ENCODE data around the gene TCOF1.

The TCOF1 gene

DNA sequence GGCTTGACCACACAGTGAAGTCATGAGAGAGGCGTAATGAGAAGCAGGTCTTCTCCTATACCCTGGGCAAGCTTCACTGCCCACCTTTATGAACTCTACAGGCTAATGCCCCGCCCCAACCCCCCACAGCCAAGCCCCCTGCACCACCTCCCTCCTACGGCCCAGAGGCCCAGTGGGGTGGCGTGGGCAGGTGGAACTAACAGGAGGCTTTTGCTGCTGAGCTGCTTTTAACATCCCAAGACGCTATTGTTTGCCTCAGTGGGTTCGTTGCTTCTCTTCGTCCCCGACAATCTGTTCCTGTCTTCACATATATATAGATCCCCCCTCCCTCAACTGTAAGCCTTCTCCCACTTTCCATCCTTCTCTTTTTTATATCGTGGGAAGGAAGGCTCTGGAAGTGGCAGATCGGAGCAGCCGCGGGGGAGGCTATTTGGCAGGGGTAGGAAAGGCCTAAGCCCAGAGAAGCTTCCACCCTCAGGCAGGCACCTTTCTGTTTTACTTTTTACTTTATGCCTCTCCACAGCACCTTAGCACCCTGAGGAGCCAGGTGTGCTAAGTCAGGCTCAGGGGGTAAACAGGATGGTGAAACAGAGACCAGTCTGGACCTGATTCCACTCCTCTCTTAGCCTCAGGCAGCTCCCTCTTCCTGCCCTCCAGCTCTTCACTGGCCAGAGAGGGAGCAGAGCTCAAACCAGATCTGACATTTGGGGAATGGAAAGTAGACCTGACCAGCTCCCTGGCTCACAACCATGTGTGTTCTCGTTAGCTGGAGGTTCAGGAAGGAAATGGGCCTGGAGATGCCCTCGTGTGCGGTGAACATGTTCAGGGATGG is 28.7 kb downstream of the TCOF1 start:
- H3K4me3 ChIP-seq (ENCODE audit: low read depth, low read length): no peak overlapping the region
- DNase-seq (ENCODE audit: low read depth): no peak
- TF ChIP-seq CTCF (IDR thresholded peaks at IDR 0.05; ENCODE audit: low read depth, low read length, missing control alignments): no peak

DNA sequence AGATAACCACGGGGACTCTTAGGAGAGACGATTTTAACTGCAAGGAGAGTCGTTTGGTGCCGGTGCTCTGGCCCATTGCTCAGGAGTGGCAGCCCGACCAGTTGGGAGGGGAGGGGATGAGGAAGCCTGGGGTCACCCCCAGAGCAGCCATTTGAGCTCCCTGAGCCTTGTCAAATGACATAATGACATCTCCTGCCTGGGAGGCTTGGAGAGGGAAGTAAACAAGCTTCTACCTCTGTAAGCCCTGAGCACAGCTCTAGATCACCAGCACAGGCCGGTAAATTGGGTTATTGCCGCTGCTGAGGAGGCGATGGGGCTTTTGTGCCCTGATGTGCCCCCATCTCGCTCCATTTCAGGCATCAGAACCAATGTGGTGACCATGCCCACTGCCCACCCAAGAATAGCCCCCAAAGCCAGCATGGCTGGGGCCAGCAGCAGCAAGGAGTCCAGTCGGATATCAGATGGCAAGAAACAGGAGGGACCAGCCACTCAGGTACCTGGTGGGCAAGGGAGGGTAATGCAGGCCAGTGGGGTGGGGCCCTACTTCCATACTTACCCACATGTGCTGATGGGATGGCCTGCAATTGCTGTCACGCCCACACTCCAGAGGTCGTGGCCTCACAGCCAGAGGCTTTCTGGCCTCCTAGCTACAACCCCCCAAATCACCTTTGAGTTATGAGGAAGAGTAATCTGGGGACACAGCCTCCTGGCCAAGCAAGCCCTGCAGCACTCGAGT is 32.2 kb downstream of the TCOF1 start:
- DNase-seq (ENCODE audit: low read depth): no peak
- no peak overlapping the region for H3K4me3 ChIP-seq (ENCODE audit: low read depth, low read length)
- no peak for TF ChIP-seq CTCF (IDR thresholded peaks at IDR 0.05; ENCODE audit: low read depth, low read length, missing control alignments)

GRCh38 chr5:150391064-150391834 is 33.8 kb downstream of the TCOF1 start:
- no peak for DNase-seq (ENCODE audit: low read depth)
- TF ChIP-seq CTCF (IDR thresholded peaks at IDR 0.05; ENCODE audit: low read depth, low read length, missing control alignments): no peak
- H3K4me3 ChIP-seq (ENCODE audit: low read depth, low read length): no peak overlapping the region

GRCh38 chr5:150391986-150392385 is 34.5 kb downstream of the TCOF1 start:
- TF ChIP-seq CTCF (IDR thresholded peaks at IDR 0.05; ENCODE audit: low read depth, low read length, missing control alignments): no peak
- no peak overlapping the region for H3K4me3 ChIP-seq (ENCODE audit: low read depth, low read length)
- no peak for DNase-seq (ENCODE audit: low read depth)

DNA sequence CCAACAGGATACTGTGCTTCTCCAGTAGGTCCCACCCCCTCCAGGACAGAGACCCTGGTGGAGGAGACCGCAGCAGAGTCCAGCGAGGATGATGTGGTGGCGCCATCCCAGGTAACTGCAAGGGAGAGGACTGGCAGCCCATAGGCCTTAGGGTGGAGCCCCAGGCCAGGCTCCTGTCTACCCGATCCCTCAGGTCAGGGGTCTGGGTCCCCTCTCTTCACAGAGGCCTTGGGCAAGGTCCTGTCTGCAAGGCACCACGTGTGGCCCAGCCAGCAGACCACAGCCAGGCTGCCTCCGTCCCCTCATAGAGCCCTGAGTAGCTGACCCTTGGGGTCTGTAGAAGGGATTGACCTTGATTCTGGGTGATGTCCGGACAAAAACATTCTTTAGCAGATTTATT is 35.2 kb downstream of the TCOF1 start:
- no peak for TF ChIP-seq CTCF (IDR thresholded peaks at IDR 0.05; ENCODE audit: low read depth, low read length, missing control alignments)
- H3K4me3 ChIP-seq (ENCODE audit: low read depth, low read length): no peak overlapping the region
- DNase-seq (ENCODE audit: low read depth): no peak

- TF ChIP-seq CTCF (IDR thresholded peaks at IDR 0.05; ENCODE audit: low read depth, low read length, missing control alignments): no peak
- no peak for DNase-seq (ENCODE audit: low read depth)
- H3K4me3 ChIP-seq (ENCODE audit: low read depth, low read length): no peak overlapping the region
Measured at GRCh38 chr5:150393096-150393645, 35.7 kb downstream of the TCOF1 start.
